Natural killer cell (primary cell): ENCODE results near the gene SCAMP1. TPM values are rescaled to one million over a fixed set of nuclear protein-coding genes. Genes with fewer than 3 reads are reported as not detected.

Experiments
- ATAC-seq, 3 donors: fragments of 150-1000 bp in 2 of 3; fragments of 200-7000 bp in 1 of 3; cut with Tn5 transposase; 1 replicate in 1 of 3; 2 replicates in 2 of 3; pipeline ENCODE4 v1.10.0; 2021; ENCODE audit warnings: mild to moderate bottlenecking in 2 of 3, moderate library complexity in 2 of 3
- DNase-seq, 2 donors: peaks; one replicate each; pipeline versions ENCODE4 v3.0.0 to v3.0.0-alpha.2; 2013 to 2021; ENCODE audit warnings: mixed read lengths in 1 of 2
- H3K27ac ChIP-seq: one replicate; pipeline ENCODE4 v1.5.1; 2013; ENCODE audit warnings: mild to moderate bottlenecking, low read length
- H3K27me3 ChIP-seq: one replicate; pipeline ENCODE4 v1.6.1; 2013; ENCODE audit warnings: low read length; ENCODE audit not compliant: control insufficient read depth, insufficient read depth
- H3K36me3 ChIP-seq: one replicate; pipeline ENCODE4 v1.6.1; 2013; ENCODE audit warnings: low read length; ENCODE audit not compliant: control insufficient read depth, insufficient read depth
- H3K4me1 ChIP-seq: one replicate; pipeline ENCODE4 v1.6.1; 2013; ENCODE audit warnings: low read length; ENCODE audit not compliant: control insufficient read depth, insufficient read depth
- H3K4me3 ChIP-seq: one replicate; pipeline ENCODE4 v1.5.1; 2013; ENCODE audit warnings: low read length
- H3K9me3 ChIP-seq: one replicate; pipeline ENCODE4 v1.6.1; 2013; ENCODE audit warnings: low read length; ENCODE audit not compliant: control insufficient read depth, insufficient read depth
- H3K27ac Mint-ChIP-seq, 2 donors: one replicate each; pipeline ENCODE4 v1.8.0; 2022; ENCODE audit warnings: mild to moderate bottlenecking in 2 of 2, mixed read lengths in 2 of 2, moderate library complexity in 1 of 2
- H3K27me3 Mint-ChIP-seq, 2 donors: one replicate each; pipeline ENCODE4 v1.8.0; 2022; ENCODE audit warnings: low read depth in 2 of 2, mixed read lengths in 2 of 2
- H3K36me3 Mint-ChIP-seq: one replicate; pipeline ENCODE4 v1.8.0; 2022; ENCODE audit warnings: mixed read lengths
- H3K4me1 Mint-ChIP-seq, 2 donors: one replicate each; pipeline ENCODE4 v1.8.0; 2022; ENCODE audit warnings: mixed read lengths in 2 of 2
- H3K4me3 Mint-ChIP-seq: one replicate; pipeline ENCODE4 v1.8.0; 2022; ENCODE audit warnings: mild to moderate bottlenecking, moderate library complexity, mixed read lengths
- H3K9me3 Mint-ChIP-seq, 2 donors: one replicate each; pipeline ENCODE4 v1.8.0; 2022; ENCODE audit warnings: mixed read lengths in 2 of 2
- CTCF ChIP-seq: fragments of 200-600 bp; IDR thresholded peaks from one replicate; pipeline ENCODE4 v1.8.0; 2022; ENCODE audit warnings: antibody characterized with exemption
- WGBS: methylation state at CpG from one replicate; pipeline ENCODE4 v1.1.7; 2013; ENCODE audit warnings: missing lambda C conversion rate; ENCODE audit not compliant: insufficient coverage; 5-methylcytosine and 5-hydroxymethylcytosine counted together
- intact Hi-C: fragments of 100-400 bp; cut with micrococcal nuclease; formaldehyde crosslinking; loops from one replicate; pipeline ENCODE4 v1.14.2; 2022
- total RNA-seq, 4 donors: library from RNA; stranded (reverse); fragments of 120-200 nt in 1 of 4; gene quantifications; one replicate each; pipeline versions ENCODE4 v1.2.3 to v1.2.4, GENCODE V29; 2013 to 2022

The SCAMP1 gene
- total RNA-seq, 3 donors from 2014 or later (not counting 1 experiment from before 2014, with no cell fraction given): 19.9 to 27.1 (median 20.5) TPM

GRCh38 chr5:78526049-78526525, 165.7 kb downstream of the SCAMP1 start:
- no peak overlapping the region for H3K27ac ChIP-seq
- no peaks in the 10 kb centered on the region for H3K4me1 ChIP-seq
- no peaks in the 10 kb centered on the region for H3K9me3 ChIP-seq
- H3K36me3 ChIP-seq: no peaks in the 10 kb centered on the region
- DNase-seq (no peak), ATAC-seq (no peak)
- intact Hi-C loops: no loop called here
- Mint-ChIP-seq H3K27ac (no peak overlapping the region), H3K4me1 (no peaks in the 10 kb centered on the region), H3K27me3 (peaks cover 13 to 44% of the 10 kb centered on the region in 2 donors), H3K36me3 (no peaks in the 10 kb centered on the region), H3K4me3 (no peak overlapping the region), H3K9me3 (no peaks in the 10 kb centered on the region)
- 87% methylated on average over 7 of the region's 7 CpGs for WGBS
- H3K4me3 ChIP-seq: no peak overlapping the region
- H3K27me3 ChIP-seq: no peaks in the 10 kb centered on the region
- no peak for TF ChIP-seq CTCF

- Histone ChIP-seq H3K9me3 (no peaks in the 10 kb centered on the region), H3K36me3 (no peaks in the 10 kb centered on the region), H3K27ac (no peak overlapping the region), H3K4me3 (no peak overlapping the region), H3K27me3 (no peaks in the 10 kb centered on the region), H3K4me1 (no peaks in the 10 kb centered on the region)
- no peaks in the 10 kb centered on the region for H3K4me1 Mint-ChIP-seq
- H3K36me3 Mint-ChIP-seq: no peaks in the 10 kb centered on the region
- no peak overlapping the region for H3K27ac Mint-ChIP-seq
- ATAC-seq (no peak), DNase-seq (no peak)
- WGBS: 62% methylated on average over 9 of the region's 9 CpGs
- intact Hi-C loops: no loop called here
- no peaks in the 10 kb centered on the region for H3K9me3 Mint-ChIP-seq
- peaks cover 13 to 44% of the 10 kb centered on the region in 2 donors for H3K27me3 Mint-ChIP-seq
- TF ChIP-seq CTCF: no peak
- no peak overlapping the region for H3K4me3 Mint-ChIP-seq
These were observed 166.8 kb downstream of the SCAMP1 start for GRCh38 chr5:78527054-78527859.

- WGBS: 90% methylated on average over 3 of the region's 3 CpGs
- intact Hi-C loops: no loop called here
- Histone ChIP-seq H3K4me1 (no peaks in the 10 kb centered on the region), H3K4me3 (no peak overlapping the region), H3K27me3 (no peaks in the 10 kb centered on the region), H3K9me3 (no peaks in the 10 kb centered on the region), H3K36me3 (no peaks in the 10 kb centered on the region), H3K27ac (no peak overlapping the region)
- Mint-ChIP-seq H3K9me3 (no peaks in the 10 kb centered on the region), H3K4me3 (no peak overlapping the region), H3K4me1 (no peaks in the 10 kb centered on the region), H3K36me3 (no peaks in the 10 kb centered on the region), H3K27me3 (peaks cover 12 to 43% of the 10 kb centered on the region in 2 donors), H3K27ac (no peak overlapping the region)
- DNase-seq: no peak
- no peak for TF ChIP-seq CTCF
- ATAC-seq: no peak
These were observed 167.5 kb downstream of the SCAMP1 start for GRCh38 chr5:78527925-78528324.

Other genes with a start within 250 kb of the SCAMP1 start
- gene AP3B1, start 65.9 kb upstream of the SCAMP1 start, total RNA-seq: 10 to 100 TPM; 48.5 to 58.2 (median 56.2) TPM